CD4-positive, alpha-beta T cell treated with Interleukin-1 beta for 1 hour (primary cell): Measurements from ENCODE around the gene C1orf116.
A peak's percentile ranks its signal among the peaks of the same experiment; 100 is the strongest.

Source experiments
- DNase-seq, 2 donors: peaks; one replicate each; pipeline ENCODE4 v3.0.0-alpha.2; 2020 to 2022

C1orf116 gene

GRCh38 chr1:207034208-207034607 lies 1.7 kb upstream of the C1orf116 start:
- DNase-seq, result no peak

GRCh38 chr1:207033302-207033701 lies 746 bp upstream of the C1orf116 start:
- DNase-seq, result no peak

GRCh38 chr1:207031632-207032264 lies 808 bp downstream of the C1orf116 start:
- no peak for DNase-seq

GRCh38 chr1:207031016-207031415 lies 1.5 kb downstream of the C1orf116 start:
- no peak for DNase-seq

GRCh38 chr1:207030522-207031009 lies 2.0 kb downstream of the C1orf116 start:
- no peak for DNase-seq

- no peak for DNase-seq
Observed at GRCh38 chr1:207029701-207030521, 2.6 kb downstream of the C1orf116 start.

GRCh38 chr1:207028884-207029650 lies 3.5 kb downstream of the C1orf116 start:
- no peak for DNase-seq

- DNase-seq, result no peak
Observed at GRCh38 chr1:207027921-207028320, 4.6 kb downstream of the C1orf116 start.

- no peak for DNase-seq
Observed at GRCh38 chr1:207027206-207027777, 5.3 kb downstream of the C1orf116 start.

GRCh38 chr1:207026104-207026534 lies 6.4 kb downstream of the C1orf116 start:
- no peak for DNase-seq

- no peak for DNase-seq
Observed at GRCh38 chr1:207025146-207025880, 7.2 kb downstream of the C1orf116 start.

GRCh38 chr1:207024202-207025145 lies 8.1 kb downstream of the C1orf116 start:
- DNase-seq, result peak in 1 of 2 donors; percentile 11

- no peak for DNase-seq
Observed at GRCh38 chr1:207022996-207023679, 9.4 kb downstream of the C1orf116 start.

- no peak for DNase-seq
Observed at GRCh38 chr1:207021876-207022596, 10.5 kb downstream of the C1orf116 start.

- DNase-seq, result no peak
Observed at GRCh38 chr1:207021139-207021861, 11.3 kb downstream of the C1orf116 start.

GRCh38 chr1:207020709-207021107 lies 11.8 kb downstream of the C1orf116 start:
- DNase-seq, result peak in 1 of 2 donors; percentile 21

GRCh38 chr1:207020065-207020708 lies 12.4 kb downstream of the C1orf116 start:
- no peak for DNase-seq

- no peak for DNase-seq
Observed at GRCh38 chr1:207019661-207020060, 12.9 kb downstream of the C1orf116 start.
